ENCODE data around the gene EIF2AK2. TPM values are rescaled to one million over a fixed set of nuclear protein-coding genes. Genes with fewer than 3 reads are reported as not detected.

EIF2AK2 gene
- total and polyA plus RNA-seq, 3 donors from 2014 or later: 8.5 to 23.7 (median 15.7) TPM

DNA sequence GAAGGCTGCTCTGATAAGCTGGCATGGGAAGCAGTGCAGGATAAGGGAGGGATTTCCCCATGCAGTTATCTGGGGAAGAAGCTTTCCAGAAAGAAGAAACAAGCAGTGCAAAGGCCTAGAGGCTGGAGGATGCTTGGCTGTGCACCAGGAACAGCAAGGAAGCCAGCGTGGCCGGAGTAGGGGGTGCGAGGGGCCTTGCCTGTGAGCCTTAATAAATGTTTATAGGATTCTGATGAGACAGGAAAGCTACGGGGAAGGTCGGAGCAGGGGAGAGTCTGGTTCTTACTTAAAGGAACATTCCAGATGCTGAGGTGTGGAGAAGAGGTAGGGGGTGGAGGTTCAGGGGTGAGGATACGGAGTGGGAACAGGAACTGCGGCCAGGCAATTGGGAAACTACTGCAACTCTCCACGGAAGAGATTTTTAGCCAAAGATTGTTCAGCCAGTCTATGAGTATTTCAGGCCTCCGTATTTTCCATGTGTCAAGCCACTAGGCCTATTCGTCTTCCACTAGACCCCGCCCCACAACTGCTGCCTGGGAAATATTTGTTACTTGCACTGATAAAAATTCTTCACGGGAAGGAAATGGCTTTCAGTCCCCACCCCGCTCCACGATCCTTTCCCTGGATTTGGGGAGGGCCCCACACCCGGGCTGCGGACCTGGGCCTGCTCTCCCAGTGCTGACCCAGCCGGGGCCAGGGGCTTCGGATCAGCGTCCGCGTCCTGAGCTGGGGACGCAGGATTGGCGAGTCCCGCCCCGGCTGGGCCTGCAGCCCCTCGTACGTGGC lies 516 bp downstream of the EIF2AK2 start:
- 1% methylated on average over 17 to 27 of the region's 27 CpGs for WGBS, 2 donors
- H3K9me3 ChIP-seq: no peaks in the 10 kb centered on the region
- peak; percentile 53 for DNase-seq
- intact Hi-C loops (cut with DNase I; ENCODE audit: low total_unique reads): no loop called here
- H3K4me1 ChIP-seq: peaks cover 11% of the 10 kb centered on the region
- peak overlapping the region; percentile 83 to 85 for H3K4me3 ChIP-seq
- no peak for TF ChIP-seq POLR2A (IDR thresholded peaks at IDR 0.05)
- TF ChIP-seq, protein P1, sequence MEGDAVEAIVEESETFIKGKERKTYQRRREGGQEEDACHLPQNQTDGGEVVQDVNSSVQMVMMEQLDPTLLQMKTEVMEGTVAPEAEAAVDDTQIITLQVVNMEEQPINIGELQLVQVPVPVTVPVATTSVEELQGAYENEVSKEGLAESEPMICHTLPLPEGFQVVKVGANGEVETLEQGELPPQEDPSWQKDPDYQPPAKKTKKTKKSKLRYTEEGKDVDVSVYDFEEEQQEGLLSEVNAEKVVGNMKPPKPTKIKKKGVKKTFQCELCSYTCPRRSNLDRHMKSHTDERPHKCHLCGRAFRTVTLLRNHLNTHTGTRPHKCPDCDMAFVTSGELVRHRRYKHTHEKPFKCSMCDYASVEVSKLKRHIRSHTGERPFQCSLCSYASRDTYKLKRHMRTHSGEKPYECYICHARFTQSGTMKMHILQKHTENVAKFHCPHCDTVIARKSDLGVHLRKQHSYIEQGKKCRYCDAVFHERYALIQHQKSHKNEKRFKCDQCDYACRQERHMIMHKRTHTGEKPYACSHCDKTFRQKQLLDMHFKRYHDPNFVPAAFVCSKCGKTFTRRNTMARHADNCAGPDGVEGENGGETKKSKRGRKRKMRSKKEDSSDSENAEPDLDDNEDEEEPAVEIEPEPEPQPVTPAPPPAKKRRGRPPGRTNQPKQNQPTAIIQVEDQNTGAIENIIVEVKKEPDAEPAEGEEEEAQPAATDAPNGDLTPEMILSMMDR (IDR thresholded peaks at IDR 0.05): no peak
- peak overlapping the region; percentile 76 to 92 for H3K27ac ChIP-seq
- no peaks in the 10 kb centered on the region for H3K27me3 ChIP-seq
- no peaks in the 10 kb centered on the region for H3K36me3 ChIP-seq (ENCODE audit: low read depth, missing control alignments)

DNA sequence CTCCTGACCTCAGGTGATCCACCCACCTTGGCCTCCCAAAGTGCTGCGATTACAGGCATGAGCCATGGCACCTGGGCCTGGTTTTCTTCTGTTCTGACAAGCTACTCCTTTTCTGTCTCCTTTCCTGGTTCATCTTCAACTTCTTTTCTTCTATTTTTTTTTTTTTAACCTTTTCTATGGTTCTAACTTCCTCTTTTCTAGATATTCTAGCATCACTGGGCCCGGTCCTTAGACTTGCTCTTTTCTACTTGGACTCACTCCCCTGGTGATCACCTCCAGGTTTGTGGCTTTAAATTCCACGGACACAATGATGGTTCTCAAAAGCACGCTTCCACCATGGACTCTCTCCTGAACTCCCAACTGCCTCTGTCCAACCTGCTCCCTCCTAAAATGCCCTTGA lies 2.0 kb downstream of the EIF2AK2 start:
- no peak for TF ChIP-seq POLR2A (IDR thresholded peaks at IDR 0.05)
- TF ChIP-seq, protein P1 (IDR thresholded peaks at IDR 0.05): no peak
- Histone ChIP-seq H3K4me3 (no peak overlapping the region), H3K27ac (no peak overlapping the region), H3K9me3 (no peaks in the 10 kb centered on the region), H3K4me1 (peaks cover 11% of the 10 kb centered on the region), H3K36me3 (ENCODE audit: low read depth, missing control alignments) (no peaks in the 10 kb centered on the region), H3K27me3 (no peaks in the 10 kb centered on the region)
- no peak for DNase-seq
- intact Hi-C loops (cut with DNase I; ENCODE audit: low total_unique reads): no loop called here
- WGBS, 2 donors: 91 to 98% methylated on average over 4 of the region's 4 CpGs

DNA sequence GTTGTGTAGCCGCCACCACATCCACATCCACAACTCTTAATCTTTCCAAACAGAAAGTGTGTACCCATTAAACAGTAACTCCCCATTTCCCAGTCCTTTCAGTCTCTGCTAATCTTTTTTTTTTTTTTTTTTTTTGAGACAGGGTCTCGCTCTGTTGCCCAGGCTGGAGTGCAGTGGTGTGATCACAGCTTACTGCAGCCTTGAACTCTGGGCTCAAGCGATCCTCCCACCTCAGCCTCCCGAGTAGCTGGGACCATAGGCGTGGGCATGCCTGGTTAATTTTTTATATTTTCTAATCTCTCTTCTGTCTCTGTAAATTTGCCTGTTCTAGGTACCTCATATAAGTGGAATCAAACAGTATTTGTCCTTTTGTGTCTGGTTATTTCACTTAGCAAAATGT lies 3.6 kb downstream of the EIF2AK2 start:
- H3K36me3 ChIP-seq (ENCODE audit: low read depth, missing control alignments): no peaks in the 10 kb centered on the region
- DNase-seq: no peak
- peaks cover 11% of the 10 kb centered on the region for H3K4me1 ChIP-seq
- WGBS, 2 donors: 78 to 93% methylated on average over 5 of the region's 5 CpGs
- TF ChIP-seq, protein P1 (IDR thresholded peaks at IDR 0.05): no peak
- no peak for TF ChIP-seq POLR2A (IDR thresholded peaks at IDR 0.05)
- no peaks in the 10 kb centered on the region for H3K27me3 ChIP-seq
- H3K9me3 ChIP-seq: no peaks in the 10 kb centered on the region
- intact Hi-C loops (cut with DNase I; ENCODE audit: low total_unique reads): no loop called here
- no peak overlapping the region for H3K4me3 ChIP-seq
- no peak overlapping the region for H3K27ac ChIP-seq

DNA sequence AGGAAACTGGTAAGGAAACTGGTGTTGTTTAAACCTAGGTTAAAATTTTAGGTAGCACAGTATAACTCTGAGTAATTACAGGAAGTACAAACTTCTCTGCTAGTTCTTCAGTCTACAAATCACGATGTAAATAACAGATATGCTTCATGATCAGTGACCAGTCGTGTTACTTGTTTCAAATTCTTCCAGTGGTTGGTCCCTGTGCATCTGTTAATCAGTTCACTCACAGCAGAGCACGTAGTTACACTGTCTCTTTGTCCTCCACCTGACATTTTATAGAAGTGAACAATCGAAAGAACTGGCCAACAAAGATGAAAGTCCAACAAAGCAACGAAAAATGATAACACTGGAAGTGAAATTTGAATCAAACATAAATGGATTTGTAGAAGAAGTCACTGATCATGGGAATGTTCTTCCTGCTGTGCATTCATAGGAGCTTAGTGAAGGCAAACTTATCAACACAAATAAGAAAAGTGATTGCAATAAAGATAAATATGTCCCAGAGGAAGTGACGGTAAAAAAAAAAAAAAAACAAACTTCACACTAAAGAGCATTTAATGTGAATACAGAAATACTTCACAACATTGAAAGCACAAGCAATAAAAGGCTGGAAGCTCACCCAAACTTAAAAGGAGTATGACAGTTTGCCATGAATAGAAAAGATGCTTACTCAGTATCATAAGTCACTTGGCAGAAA lies 7.0 kb downstream of the EIF2AK2 start:
- Histone ChIP-seq H3K27ac (no peak overlapping the region), H3K9me3 (no peaks in the 10 kb centered on the region), H3K4me3 (no peak overlapping the region), H3K36me3 (ENCODE audit: low read depth, missing control alignments) (no peaks in the 10 kb centered on the region), H3K27me3 (no peaks in the 10 kb centered on the region), H3K4me1 (no peaks in the 10 kb centered on the region)
- 48 to 69% methylated on average over 6 of the region's 6 CpGs for WGBS, 2 donors
- DNase-seq: no peak
- intact Hi-C loops (cut with DNase I; ENCODE audit: low total_unique reads): no loop called here
- no peak for TF ChIP-seq POLR2A (IDR thresholded peaks at IDR 0.05)
- TF ChIP-seq, protein P1 (IDR thresholded peaks at IDR 0.05): no peak
